NCI-H2196 treated with DMSO at 0.1 percent for 48 hours (cell line): ENCODE data around the gene HNRNPR.
"Not testable (repeated sequence)": the region's sequence is repeated elsewhere in the genome, so short reads cannot be mapped to it uniquely, and the experiment has no call there.

Source experiments
- DNase-seq: peaks from one replicate; lab custom pipeline; 2025; ENCODE audit not compliant: unreplicated experiment; lab: John Stamatoyannopoulos, UW

The HNRNPR gene

DNA sequence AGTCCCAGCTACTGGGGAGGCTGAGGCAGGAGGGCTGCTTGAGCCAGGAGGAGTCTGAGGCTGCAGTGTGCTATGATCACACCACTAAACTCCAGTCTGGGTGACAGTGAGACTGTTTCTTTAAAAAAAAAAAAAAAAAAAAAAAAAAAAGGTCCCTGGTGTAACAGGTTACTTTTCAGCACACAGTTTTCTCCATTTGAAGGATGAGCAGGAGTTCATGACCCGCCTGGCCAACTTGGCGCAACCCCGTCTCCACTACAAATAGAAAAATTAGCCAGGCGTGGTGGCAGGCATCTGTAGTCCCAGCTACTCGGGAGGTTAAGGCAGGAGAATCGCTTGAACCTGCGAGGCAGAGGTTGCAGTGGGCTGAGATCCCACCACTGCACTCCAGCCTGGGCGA, 12.4 kb downstream of the HNRNPR start:
- no peak for DNase-seq

DNA sequence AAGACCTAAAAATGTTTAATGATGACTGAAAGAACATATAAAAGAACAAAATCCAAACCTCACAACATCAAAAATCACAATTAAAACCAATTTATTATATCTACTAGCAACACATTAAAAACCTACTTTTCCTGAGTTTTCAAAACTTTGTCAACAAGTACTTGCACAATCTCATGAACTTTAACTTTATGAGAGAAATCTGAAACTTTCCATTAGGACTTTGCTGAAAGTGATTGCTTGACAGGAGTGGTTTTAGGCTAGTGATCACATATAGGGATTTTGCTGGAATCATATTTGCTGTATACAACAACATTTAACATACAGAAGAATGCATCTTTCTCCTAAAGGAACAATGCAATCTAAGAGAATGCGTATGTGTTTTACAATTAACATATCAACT, 13.2 kb downstream of the HNRNPR start:
- DNase-seq: no peak

DNA sequence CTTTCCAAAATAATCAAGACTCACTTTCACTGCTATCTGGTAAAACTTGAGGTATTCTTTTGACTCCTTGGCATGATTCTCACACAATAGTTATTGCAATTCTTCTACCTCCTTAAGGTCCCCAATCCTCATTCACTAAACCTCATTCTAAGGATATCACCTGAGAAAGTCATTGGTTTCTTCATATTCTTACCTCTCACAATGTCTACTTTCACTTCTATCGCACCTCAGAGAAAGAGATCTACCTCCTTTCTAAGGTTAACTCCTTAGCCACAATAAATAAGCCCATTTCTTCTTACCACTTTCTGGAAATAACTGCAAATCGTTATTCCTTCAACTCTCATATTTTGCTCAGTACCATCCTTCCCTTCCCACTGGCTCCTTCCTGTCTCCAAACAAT, 18.7 kb downstream of the HNRNPR start:
- no peak for DNase-seq

DNA sequence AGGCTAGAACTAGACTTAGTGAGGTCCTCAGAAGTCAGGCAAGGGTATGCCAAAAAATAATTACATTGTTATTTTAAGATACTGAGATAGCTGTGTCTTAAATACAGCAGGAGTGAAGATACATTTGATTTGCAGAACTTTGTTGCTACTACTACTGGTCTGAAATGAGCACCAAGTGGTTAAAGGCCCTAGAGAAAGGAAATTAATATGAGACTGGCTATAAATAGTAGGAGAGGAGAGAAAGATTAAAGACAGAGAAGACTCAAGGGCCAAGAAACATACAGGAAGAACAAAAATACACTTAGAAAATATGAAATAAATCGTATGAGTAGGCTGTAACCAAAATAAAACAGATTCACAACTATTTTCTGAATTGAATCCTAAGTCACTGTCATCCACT, 21.3 kb downstream of the HNRNPR start:
- no peak for DNase-seq

DNA sequence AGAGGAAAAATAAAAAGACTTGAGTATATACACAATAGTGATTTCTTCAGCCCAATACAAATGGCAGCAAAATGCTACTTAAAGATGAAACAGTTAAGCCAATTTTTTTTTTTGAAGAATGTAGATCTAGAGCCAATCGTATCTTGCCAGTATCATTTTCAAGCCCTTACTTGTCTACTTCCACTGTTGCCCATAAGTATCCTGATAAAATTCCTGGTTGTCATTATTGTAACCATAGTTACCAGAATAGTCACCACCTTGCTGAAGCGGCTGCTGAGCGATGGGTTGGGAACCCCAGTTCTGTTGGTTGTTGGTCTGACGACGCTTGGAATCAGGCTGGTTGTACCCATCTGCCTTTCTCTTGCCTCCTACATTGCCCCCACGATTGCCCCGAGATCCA, 33.8 kb downstream of the HNRNPR start:
- not testable (repeated sequence) for DNase-seq

DNA sequence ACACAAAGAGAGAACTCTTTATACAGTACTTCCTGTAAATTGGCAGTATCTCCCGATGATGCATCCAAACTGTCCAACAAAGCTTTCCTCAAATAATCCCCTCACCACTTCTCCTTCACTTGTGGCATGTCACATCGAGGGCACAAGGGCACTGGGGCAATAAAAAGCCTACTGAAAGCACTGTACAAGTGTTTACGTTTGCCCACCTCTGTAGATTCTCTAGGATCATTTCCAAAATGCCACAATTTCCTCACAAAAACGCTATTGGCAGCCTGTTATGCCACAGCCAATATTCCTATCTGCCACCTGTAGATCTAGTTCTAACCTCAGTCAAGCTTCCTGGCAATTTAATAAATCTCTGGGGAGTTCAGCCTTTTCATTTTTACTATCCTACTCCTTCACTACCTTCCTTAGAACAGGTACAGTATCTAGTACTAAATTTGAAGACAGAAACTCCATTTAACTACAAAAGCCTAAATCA, 39.9 kb downstream of the HNRNPR start:
- DNase-seq: no peak

DNA sequence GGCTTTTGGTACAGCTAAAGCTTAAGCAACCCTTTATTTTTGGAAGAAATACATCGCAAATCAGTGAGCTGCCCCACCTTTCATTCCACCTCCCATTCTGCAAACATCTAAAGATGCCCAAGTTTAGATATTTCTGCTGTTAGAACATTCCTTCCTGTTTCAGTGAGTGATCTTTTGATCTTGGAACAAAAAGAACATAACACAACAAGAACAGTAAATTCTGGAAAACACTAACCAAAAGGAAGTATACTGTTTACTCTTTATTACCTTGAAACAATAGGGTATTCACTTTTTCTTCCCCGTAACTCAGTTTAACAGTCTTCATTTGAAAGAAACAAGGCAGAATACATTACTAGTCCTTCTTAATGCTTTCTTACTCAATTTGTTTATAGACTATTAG, 40.6 kb downstream of the HNRNPR start:
- DNase-seq: no peak

DNA sequence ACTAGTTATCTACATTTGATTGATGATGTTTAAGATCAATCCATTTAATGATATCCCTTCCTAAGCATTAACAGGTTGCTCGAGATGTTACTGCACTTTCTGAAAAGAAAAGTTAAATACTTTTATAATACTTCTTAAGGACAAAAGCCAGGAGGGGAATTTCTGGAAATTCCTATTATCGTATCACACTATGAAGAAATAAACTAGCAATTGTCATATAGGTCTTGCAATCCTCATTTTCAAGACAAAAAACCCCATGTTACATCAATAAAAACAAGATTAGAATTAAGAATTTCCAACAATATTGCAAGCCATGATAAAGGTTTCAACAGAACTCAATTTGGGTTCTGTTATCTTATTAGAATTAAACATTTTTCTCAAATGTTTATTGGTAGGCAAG, 47.2 kb downstream of the HNRNPR start:
- no peak for DNase-seq

DNA sequence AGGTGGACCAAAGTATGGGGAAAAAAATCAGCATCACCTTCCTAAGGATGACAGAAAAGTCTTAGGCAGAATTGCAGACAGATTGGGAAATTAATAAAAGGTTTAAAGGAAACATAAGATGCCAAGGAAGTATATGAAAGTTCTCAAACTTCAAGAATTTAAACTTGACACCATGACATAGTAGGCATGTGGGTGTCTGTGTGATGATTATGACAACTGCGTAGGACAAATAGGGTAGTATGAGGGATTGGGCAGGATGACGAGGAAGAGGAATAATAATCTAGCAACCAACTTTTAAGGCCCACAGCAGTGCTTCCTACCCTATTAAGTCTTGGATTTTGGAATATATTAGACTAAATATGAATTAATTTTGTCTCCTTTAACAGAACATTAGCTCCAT, 52.4 kb downstream of the HNRNPR start:
- no peak for DNase-seq

DNA sequence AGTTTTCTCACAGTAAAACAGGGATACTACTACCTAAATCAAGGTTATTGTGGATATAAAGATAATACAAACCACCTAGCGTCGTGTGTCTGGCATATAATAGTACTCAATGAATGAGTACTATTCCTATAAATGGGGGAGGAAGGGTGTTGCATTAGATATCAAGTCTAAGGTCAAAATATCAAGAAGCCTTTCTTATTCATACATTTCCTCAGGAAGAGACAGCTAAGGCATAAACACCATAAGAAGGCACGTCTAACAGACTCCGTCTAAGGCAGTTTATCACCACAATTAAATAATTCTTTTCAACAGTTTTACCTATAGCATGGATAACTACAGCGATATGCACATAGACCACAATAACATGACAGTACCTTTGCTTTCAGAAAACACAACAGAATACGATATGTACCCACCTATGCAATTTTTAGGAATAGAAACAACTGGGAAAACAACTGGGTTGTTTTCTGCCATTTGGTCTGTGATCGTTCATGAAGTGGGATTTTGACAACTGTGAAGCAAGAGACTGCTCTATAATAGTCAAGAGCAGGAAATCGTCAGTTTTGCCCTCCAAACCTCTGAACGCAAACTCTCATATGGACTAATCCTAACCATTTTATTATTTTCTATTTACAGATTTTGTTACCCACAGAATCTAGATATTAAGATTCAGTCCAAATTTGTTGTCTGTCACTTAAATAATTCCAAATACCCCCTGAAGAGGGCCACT, 53.1 kb downstream of the HNRNPR start:
- DNase-seq: no peak

DNA sequence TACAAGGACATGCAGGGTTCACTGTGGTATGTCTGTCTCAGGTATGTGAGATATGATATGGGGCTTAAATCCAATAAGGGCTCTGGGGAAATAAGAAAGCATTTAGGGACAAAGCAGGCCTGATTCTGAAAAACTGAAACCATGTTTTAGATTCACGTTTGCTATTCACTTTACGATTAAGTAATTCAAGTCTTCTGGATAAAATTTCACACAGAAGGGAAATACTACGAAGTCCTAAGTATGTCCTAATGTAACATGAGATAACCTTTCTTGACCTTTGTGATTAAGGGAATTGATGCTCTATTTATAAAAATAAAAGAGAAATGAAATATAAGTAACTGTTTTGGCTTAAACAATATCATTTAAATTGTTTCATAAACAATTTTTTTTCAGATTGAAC, 55.4 kb downstream of the HNRNPR start:
- no peak for DNase-seq

DNA sequence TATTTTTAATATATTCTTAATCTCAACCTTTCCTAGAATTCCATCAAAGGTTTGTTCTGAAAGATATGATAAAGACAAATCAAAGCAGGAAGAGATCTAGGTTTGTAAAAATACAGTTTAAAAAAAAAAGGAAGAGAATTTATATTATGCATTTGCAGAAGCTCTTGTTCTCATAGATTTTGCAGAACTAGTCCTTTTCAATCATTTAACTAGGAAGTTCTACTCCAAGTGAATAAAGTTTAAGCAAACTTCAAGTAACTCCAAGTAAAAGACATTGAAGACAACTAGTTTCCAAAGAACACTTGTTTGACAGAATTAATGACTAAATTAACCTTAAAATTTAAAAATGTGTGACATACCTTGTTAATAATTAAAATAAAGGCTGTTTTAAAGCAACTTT, 55.9 kb downstream of the HNRNPR start:
- DNase-seq: no peak

DNA sequence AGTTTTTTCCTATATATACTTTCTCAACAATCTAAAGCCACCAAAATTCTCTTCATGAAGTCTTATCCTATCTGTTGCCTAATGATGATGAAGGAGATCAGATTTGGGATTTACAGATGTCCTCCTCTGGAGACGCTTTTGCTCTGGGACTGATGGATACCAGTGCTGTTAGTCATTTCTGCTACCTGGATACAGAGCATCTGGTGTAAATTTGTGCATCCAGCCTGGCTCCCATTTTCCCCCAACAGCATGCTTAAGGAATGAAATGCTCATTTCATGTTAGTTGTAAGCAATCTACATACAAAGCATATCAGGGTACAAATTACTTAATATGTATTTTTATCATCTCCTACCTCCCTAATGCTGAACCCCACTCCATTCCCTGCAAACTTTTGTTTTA, 57.7 kb downstream of the HNRNPR start:
- no peak for DNase-seq

DNA sequence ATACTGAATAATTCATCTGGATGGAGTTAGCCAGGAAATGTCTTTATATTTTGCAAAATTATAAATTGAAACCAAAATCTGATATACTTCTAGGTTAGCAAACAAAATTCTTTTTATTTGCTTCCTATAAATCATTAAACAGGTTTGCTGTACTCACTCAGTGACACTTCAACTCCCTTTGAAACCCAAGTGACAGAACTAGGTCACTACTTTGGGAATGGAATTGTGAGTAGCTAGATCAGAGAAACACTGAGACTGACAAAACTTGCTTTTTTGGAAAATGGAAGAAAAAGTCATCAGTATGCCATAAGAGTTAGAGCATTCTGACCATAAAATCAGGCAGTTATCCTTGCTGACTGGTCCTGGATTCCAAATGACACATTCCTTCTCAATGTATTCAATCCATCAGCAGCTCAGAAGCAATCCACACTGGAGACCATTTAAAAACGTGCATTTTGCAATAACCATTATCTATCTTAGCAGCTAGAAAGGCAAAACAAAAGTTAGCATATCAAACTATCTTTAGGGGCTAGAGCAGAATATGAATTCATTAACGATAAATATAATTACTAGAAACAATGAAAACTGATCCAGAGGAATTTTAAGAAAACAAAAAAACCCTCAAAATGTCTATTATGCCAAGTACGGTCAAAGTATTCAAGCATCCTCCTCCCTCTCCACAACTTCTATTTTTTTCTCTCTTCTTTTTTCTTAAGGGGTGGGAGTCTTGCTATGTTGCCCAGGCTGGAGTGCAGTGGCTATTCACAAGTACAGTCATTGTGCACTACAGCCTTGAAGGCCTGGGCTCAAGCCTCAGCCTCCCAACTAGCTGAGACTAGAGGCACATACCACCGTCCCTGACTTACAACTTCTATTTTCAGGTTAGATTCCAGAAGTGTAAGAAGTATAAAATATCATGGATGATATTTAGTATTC, 60.1 kb downstream of the HNRNPR start:
- no peak for DNase-seq

DNA sequence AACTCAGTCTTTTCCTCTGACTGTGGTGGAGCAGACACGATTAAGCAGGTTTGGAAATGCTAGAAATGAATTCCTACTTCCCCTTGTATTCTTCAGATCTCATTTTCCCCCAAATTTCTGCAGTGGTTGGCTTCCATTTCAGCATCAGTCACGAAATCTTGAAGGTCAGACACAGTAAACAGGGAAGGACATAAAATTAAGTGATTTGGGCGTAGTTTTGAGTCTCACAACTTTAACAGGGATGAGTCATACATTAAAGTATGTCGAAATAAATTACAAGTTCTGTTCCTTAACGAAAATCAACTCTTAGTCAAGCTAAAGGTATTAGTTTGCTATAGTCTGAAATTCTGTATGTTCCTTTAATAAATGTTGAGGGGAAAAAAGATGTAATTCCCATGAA, 61.1 kb downstream of the HNRNPR start:
- DNase-seq: no peak

DNA sequence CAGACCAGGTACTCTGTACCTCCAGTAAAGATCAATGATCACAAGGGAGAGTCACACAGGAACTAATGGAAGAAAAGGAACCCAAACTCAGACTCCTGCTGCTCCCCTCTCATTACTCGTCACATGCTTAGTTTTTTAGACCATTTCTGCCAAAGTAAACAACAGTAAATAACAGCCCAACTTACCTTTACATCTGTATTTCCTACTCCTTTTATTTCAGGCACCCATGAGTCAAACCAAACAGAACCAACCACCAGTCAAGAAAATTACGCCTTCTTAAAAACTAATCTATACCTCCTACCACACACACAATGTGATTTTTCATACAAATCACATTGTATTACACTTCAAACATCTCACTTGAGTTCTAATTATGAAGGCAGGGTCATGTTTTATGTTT, 65.4 kb downstream of the HNRNPR start:
- DNase-seq: no peak

DNA sequence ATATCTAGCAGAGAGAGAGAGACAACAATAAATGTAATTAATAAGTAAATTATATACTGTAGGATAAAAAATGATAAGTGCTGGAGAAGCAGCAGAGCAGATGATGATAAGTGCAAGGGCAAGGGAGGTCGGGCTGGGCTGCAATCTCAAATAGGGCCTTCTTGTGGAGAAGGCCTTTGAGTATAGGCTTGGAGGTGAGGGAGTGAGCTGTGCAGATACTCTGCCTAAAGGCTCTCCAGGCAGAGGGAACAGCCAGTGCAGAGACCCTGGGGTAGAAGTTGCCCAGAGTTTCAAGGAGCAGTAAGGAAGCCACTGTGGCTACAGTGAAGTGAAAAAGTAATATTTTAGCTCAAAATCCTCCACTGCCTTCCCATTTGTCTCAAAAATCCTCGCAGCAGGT, 67.6 kb downstream of the HNRNPR start:
- no peak for DNase-seq

DNA sequence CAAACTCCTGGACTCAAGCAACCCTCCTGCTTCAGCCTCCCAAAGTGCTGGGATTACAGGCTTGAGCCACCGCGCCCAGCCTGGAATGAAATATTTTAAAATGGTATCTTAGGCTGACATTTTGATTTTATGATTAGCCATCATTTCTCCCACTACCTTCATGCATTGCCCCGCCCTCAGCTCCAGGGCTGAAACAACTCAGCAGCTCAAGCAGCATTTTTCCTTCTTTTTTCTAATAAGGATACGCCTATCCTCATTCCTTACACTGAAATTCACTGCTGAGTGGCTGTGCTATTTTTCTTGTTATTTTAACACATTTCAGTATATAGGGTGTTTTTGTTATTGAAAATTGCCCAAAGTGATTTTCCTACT, 70.0 kb downstream of the HNRNPR start:
- DNase-seq: no peak

DNA sequence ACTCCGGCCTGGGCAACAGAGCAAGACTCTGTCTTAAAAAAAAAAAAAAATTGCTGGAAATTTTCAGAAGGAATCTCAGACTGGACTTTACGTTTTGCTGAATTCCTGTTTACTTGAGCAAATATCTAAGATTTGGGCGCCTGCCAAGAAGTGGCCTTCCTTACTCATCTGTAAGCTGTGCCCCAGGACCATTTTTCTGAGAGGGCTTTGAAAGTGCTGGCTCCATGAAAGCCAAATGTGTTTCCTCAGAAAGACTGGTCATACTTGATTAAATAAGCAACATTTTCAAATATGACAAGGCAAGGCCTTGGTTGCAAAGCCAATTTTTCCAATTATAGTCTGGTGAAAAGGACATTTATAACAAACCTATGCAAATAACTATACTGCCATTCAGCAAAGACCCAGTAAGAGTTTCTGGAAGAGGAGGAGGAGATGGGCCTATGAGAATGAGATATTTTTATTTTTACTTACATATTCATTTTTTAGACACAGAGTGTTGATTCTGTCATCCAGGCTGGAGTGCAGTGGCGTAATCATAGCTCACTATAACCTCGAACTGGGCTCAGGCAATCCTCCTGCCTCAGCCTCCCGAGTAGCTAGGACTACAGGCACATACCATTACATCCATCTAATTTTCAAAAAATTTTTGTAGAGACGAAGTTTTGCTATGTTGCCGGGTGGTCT, 70.5 kb downstream of the HNRNPR start:
- DNase-seq: no peak

DNA sequence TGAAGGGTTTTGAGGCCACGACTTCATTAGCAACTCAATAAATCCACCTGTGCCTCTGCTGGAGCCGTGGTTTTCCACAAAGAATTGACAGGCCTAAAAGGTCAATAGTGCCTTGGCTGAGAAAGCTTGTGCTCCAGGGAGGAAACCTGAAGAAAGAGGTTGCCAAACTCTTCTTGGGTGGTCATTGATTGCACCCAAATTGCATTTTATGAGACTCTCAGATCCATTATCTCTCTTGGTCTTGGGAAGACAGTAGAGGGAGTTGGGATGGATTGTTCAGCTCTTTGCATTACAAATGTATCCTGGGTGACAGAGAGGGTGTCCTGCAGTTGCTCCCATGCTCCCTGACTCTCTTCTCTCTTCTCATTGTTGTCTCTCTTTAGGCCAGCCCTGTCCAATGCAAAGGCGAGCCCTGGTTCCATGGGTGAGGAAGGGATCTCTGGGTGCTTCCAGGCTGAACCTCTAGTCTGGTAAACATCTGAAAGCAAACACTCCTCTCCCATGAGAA, 80.7 kb downstream of the HNRNPR start:
- DNase-seq: no peak

DNA sequence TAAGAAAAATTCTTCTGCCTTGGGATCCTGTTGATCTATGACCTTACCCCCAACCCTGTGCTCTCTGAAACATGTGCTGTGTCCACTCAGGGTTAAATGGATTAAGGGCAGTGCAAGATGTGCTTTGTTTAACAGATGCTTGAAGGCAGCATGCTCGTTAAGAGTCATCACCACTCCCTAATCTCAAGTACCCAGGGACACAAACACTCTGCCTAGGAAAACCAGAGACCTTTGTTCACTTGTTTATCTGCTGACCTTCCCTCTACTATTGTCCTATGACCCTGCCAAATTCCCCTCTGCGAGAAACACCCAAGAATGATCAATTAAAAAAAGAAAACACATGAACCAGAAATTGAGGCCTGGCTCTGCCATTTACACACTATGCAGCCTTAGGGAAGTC, 86.0 kb downstream of the HNRNPR start:
- DNase-seq: not testable (repeated sequence)

DNA sequence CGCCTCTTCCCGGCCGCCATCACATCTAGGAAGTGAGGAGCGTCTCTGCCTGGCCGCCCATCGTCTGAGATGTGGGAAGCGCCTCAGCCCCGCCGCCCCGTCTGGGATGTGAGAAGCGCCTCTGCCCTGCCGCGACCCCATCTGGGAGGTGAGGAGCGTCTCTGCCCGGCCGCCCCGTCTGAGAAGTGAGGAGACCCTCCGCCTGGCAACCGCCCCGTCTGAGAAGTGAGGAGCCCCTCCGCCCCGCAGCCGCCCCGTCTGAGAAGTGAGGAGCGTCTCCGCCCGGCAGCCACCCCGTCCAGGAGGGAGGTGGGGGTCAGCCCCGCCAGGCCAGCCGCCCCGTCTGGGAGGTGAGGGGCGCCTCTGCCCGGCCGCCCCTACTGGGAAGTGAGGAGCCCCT, 86.7 kb downstream of the HNRNPR start:
- DNase-seq: not testable (repeated sequence)
